HepG2 (cell line): Measurements from ENCODE around the gene PRRT1. TPM values are rescaled to one million over a fixed set of nuclear protein-coding genes. Genes with fewer than 3 reads are reported as not detected.

ENCODE experiments used
- ATAC-seq: fragments of 200-7000 bp; cut with Tn5 transposase; 3 replicates; pipeline ENCODE4 v1.9.1; 2020; ENCODE audit warnings: mild to moderate bottlenecking, moderate library complexity
- BruUV-seq: library from RNA; stranded (reverse); fragments of 400-500 nt; replicated peaks from 2 replicates; lab custom pipeline; 2021; lab: Mats Ljungman, UMichigan
- CTCF ChIA-PET: fragments of 300-600 bp; formaldehyde crosslinking; extraction: SDS; loops from one replicate; lab custom pipeline; 2021; ENCODE audit warnings: low total read pairs, inconsistent platforms, low intra/inter-chr PET ratio; lab: Yijun Ruan, JAX
- POLR2A ChIA-PET: fragments of 350-600 bp; sonication (Branson Sonifier 250); formaldehyde crosslinking; loops from one replicate; lab custom pipeline; 2020; ENCODE audit warnings: antibody characterized with exemption, inconsistent platforms; lab: Yijun Ruan, JAX
- DNase-seq: peaks from one replicate; pipeline ENCODE4 v3.0.0-alpha.2; 2015; ENCODE audit warnings: low spot score
- FAIRE-seq: peaks from 3 replicates; lab custom pipeline; 2011; peaks lifted over from hg19 to GRCh38; lab: Jason Lieb, UNC
- H2AFZ ChIP-seq: one replicate; pipeline ENCODE4 v1.6.1; 2011; ENCODE audit warnings: low read length, inconsistent platforms
- H3K27ac ChIP-seq: fragments of 300-600 bp; 3 replicates; pipeline ENCODE4 v1.8.0; 2011; ENCODE audit warnings: mixed run types, mild to moderate bottlenecking, mixed read lengths, low read length, inconsistent platforms; ENCODE audit not compliant: insufficient read depth; ENCODE audit errors: extremely low read length
- H3K27me3 ChIP-seq, 2 experiments: fragments of 200-600 bp in 1 of 2; 2 replicates in 1 of 2; 3 replicates in 1 of 2; pipeline versions ENCODE4 v1.6.0 to v1.8.0; 2011; ENCODE audit warnings: low read length in 2 of 2, mild to moderate bottlenecking in 2 of 2, moderate library complexity in 2 of 2, inconsistent platforms in 1 of 2; ENCODE audit not compliant: insufficient read depth in 2 of 2, control insufficient read depth in 1 of 2
- H3K36me3 ChIP-seq, 2 experiments: fragments of 200-600 bp in 1 of 2; replicated peaks in 1 of 2; 2 replicates in 1 of 2; 3 replicates in 1 of 2; pipeline versions ENCODE4 v1.5.1 to v1.8.0; 2011; ENCODE audit warnings: low read length in 2 of 2, inconsistent platforms in 1 of 2; ENCODE audit not compliant: insufficient read depth in 2 of 2, control insufficient read depth in 1 of 2
- H3K4me1 ChIP-seq: 2 replicates; pipeline ENCODE4 v1.5.1; 2012; ENCODE audit warnings: low read length, inconsistent platforms; ENCODE audit not compliant: insufficient read depth
- H3K4me2 ChIP-seq: 2 replicates; pipeline ENCODE4 v1.6.0; 2011; ENCODE audit warnings: low read depth, low read length, inconsistent platforms
- H3K4me3 ChIP-seq, 3 experiments: fragments of 200-600 bp in 1 of 3; sonication (generic), shearing (Covaris generic) in 1 of 3; replicated peaks in 1 of 3; 2 replicates each; pipeline ENCODE4 v1.5.1; 2011 to 2016; ENCODE audit warnings: low read length in 3 of 3, inconsistent platforms in 2 of 3, low read depth in 2 of 3, mild to moderate bottlenecking in 2 of 3, control low read depth in 1 of 3, mixed read lengths in 1 of 3; ENCODE audit not compliant: insufficient read depth in 1 of 3
- H3K79me2 ChIP-seq: one replicate; pipeline ENCODE4 v1.6.1; 2011; ENCODE audit warnings: low read length, inconsistent platforms; ENCODE audit not compliant: insufficient read depth
- H3K9ac ChIP-seq: 2 replicates; pipeline ENCODE4 v1.6.0; 2011; ENCODE audit warnings: mild to moderate bottlenecking, low read depth, low read length, inconsistent platforms; ENCODE audit not compliant: insufficient read depth
- H3K9me3 ChIP-seq: 2 replicates; pipeline ENCODE4 v1.5.1; 2012; ENCODE audit warnings: mild to moderate bottlenecking, low read length
- H4K20me1 ChIP-seq: 2 replicates; pipeline ENCODE4 v1.6.0; 2011; ENCODE audit warnings: inconsistent platforms, mild to moderate bottlenecking, low read length, moderate library complexity; ENCODE audit not compliant: insufficient read depth
- AGO2 ChIP-seq: fragments of 200-400 bp; formaldehyde crosslinking; optimal IDR thresholded peaks from 2 replicates; pipeline ENCODE3; 2017; ENCODE audit warnings: mild to moderate bottlenecking, low read depth, low read length, moderate library complexity
- AHR ChIP-seq: IDR thresholded peaks from 2 replicates; pipeline ENCODE4 v1.6.1; 2018; ENCODE audit warnings: missing genetic modification reagents, missing compliant biosample characterization
- BRCA1 ChIP-seq: sonication (generic); formaldehyde crosslinking; IDR thresholded peaks from 2 replicates; pipeline ENCODE4 v1.4.0; 2020; ENCODE audit warnings: missing genetic modification reagents
- EED ChIP-seq: sonication (generic); formaldehyde crosslinking; IDR thresholded peaks from 2 replicates; pipeline ENCODE4 v1.5.0; 2020; ENCODE audit warnings: mild to moderate bottlenecking, missing genetic modification reagents
- FOXP1 ChIP-seq, 2 experiments: fragments of 450-650 bp in 1 of 2; IDR thresholded peaks; 2 replicates each; pipeline ENCODE4 v1.6.1; 2017 to 2018; ENCODE audit warnings: antibody characterized with exemption in 1 of 2
- HNRNPL ChIP-seq: fragments of 200-400 bp; formaldehyde crosslinking; IDR thresholded peaks from 2 replicates; pipeline ENCODE4 v1.6.1; 2017; ENCODE audit warnings: mild to moderate bottlenecking, low read depth, low read length
- IKZF1 ChIP-seq: fragments of 450-650 bp; IDR thresholded peaks from 2 replicates; pipeline ENCODE4 v1.7.1; 2016
- KDM4B ChIP-seq: sonication (generic); formaldehyde crosslinking; IDR thresholded peaks from 2 replicates; pipeline ENCODE4 v1.4.0; 2020; ENCODE audit warnings: missing genetic modification reagents
- PBX2 ChIP-seq: IDR thresholded peaks from 2 replicates; pipeline ENCODE4 v1.6.1; 2016; ENCODE audit warnings: control low read depth
- PHF5A ChIP-seq: IDR thresholded peaks from one replicate; pipeline ENCODE4 v1.6.1; 2018; ENCODE audit warnings: low read depth, missing genetic modification reagents; ENCODE audit not compliant: unreplicated experiment
- POLR2A ChIP-seq, 2 experiments: IDR thresholded peaks; 2 replicates each; pipeline ENCODE4 v1.6.1; 2011; ENCODE audit warnings: low read depth in 2 of 2, low read length in 2 of 2, mild to moderate bottlenecking in 1 of 2, moderate library complexity in 1 of 2; ENCODE audit not compliant: insufficient read depth in 1 of 2
- POLR2AphosphoS5 ChIP-seq: IDR thresholded peaks from 2 replicates; pipeline ENCODE4 v1.6.1; 2012; ENCODE audit warnings: low read depth, low read length
- REL ChIP-seq: sonication (generic); formaldehyde crosslinking; conservative IDR thresholded peaks from 2 replicates; pipeline ENCODE4 v1.8.0; 2022; ENCODE audit warnings: mild to moderate bottlenecking, missing genetic modification reagents, moderate library complexity
- RNF2 ChIP-seq: fragments of 450-650 bp; conservative IDR thresholded peaks from 2 replicates; pipeline ENCODE4 v1.6.1; 2016; ENCODE audit warnings: low read depth
- ZBTB43 ChIP-seq: sonication (generic); formaldehyde crosslinking; conservative IDR thresholded peaks from 2 replicates; pipeline ENCODE4 v1.4.0; 2020; ENCODE audit warnings: missing genetic modification reagents
- ZNF713 ChIP-seq: sonication (generic); formaldehyde crosslinking; IDR thresholded peaks from 2 replicates; pipeline ENCODE4 v1.4.0; 2020; ENCODE audit warnings: mild to moderate bottlenecking, missing genetic modification reagents
- ZNF788 ChIP-seq: sonication (generic); formaldehyde crosslinking; IDR thresholded peaks from 2 replicates; pipeline ENCODE4 v1.5.0; 2020; ENCODE audit warnings: mild to moderate bottlenecking, missing genetic modification reagents, borderline replicate concordance
- ZNF792 ChIP-seq: IDR thresholded peaks from 2 replicates; pipeline ENCODE4 v1.6.1; 2016
- WGBS: methylation state at CpG from one replicate; pipeline ENCODE4 v1.1.6; 2017; ENCODE audit warnings: low lambda C conversion rate; 5-methylcytosine and 5-hydroxymethylcytosine counted together
- in situ Hi-C: cut with HindIII; loops from 2 replicates; pipeline ENCODE4 v1.10.0; 2017; ENCODE audit warnings: low pct_unique_long_range_greater_than_20kb; ENCODE audit not compliant: extremely low pct_ligation_motif_present
- intact Hi-C: fragments of 100-400 bp; cut with micrococcal nuclease; formaldehyde crosslinking; loops from one replicate; pipeline ENCODE4 v1.10.0; 2022; ENCODE audit not compliant: unreplicated experiment
- polyA plus RNA-seq, 8 experiments: library from polyadenylated mRNA; depleted of rRNA in 3 of 8; stranded (reverse) in 7 of 8; unstranded in 1 of 8; fragments of >200 nt; fragmentation: Illumina TruSeq in 4 of 8; extraction: Trizol in 4 of 8; gene quantifications; 2 replicates each; pipeline versions ENCODE4 v1.2.1 to v1.2.3, GENCODE V29; 2011 to 2016; ENCODE audit warnings: low read depth in 4 of 8, missing spikeins in 1 of 8, mixed read lengths in 1 of 8; ENCODE audit not compliant: insufficient read depth in 1 of 8
- total RNA-seq, 5 experiments: library from RNA; depleted of rRNA; stranded (reverse); fragments of >200 nt; fragmentation: Illumina TruSeq; extraction: Trizol; gene quantifications; 2 replicates each; pipeline ENCODE4 v1.2.3, GENCODE V29; 2016; ENCODE audit warnings: low read depth in 1 of 5
- TF ChIP-seq, protein P1 (sequence below): sonication (generic); formaldehyde crosslinking; IDR thresholded peaks from 2 replicates; pipeline ENCODE4 v1.4.0; 2020; ENCODE audit warnings: missing genetic modification reagents
- TF ChIP-seq, protein P2 (sequence below): IDR thresholded peaks from 2 replicates; pipeline ENCODE4 v1.6.1; 2016; ENCODE audit warnings: mild to moderate bottlenecking, missing biosample characterization, missing genetic modification reagents

The PRRT1 gene
- total and polyA plus RNA-seq, 2 of the 13 experiments (the other 11 are each of a cell fraction or from before 2014, with no cell fraction given): 0.64 to 1.4 TPM

DNA sequence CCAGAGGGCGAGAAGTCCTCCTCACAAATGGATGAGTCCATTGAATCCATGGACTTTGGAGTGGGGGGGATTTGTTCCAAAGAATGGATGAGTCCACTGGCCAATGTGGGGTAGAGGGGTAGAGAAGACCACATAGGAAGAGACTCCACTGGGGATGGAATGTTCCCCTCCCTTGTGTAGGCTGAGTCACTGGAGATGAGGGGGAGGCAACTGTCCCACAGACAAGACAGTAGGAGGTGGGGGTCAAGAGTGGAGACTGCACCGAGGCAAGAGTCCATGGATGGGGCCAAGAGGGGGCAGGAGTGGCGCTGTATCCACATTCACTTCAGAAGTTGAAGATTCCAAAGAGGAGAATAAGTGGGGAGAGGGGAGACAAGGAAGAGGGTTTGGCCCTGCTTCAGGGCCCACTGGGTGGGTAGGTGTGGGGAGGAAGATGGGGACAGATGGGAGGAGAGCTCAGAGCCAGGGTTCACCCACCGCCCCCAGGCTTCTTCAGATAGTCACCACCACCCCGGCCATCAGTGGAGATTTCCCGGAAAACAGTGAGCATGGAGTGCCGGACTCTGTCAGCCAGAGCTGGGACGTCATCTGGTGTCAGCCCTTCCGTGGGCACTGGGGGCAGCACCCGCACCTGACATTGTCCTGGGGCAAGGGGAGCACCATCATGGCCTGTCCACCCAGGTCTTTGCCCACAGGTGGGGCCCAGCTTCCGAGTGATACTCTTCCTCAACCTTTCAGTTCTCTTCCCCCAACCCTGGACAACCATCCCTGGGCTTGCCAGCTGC lies 17.3 kb upstream of the PRRT1 start (continued):
- TF ChIP-seq POLR2A (IDR thresholded peaks at IDR 0.05; ENCODE audit: insufficient read depth in 1 of 2, low read depth in 2 of 2, low read length in 2 of 2) (peak; percentile 22 to 26; a peak in 1 of 4 replicates), AHR (no peak), KDM4B (CRISPR knock-in tag) (no peak), EED (CRISPR knock-in tag) (0 out of 2 replicates have a peak, but pooled peaks have one; percentile 30), HNRNPL (0 out of 2 replicates have a peak, but pooled peaks have one; percentile 48), ZNF713 (CRISPR knock-in tag) (no peak)

GRCh38 chr6:32168350-32168749 lies 16.6 kb upstream of the PRRT1 start:
- Histone ChIP-seq H3K4me2 (no peak overlapping the region), H3K79me2 (peaks cover 11% of the 10 kb centered on the region), H3K36me3 (peaks cover 18 to 52% of the 10 kb centered on the region in 2 experiments), H3K27me3 (no peaks in the 10 kb centered on the region), H3K9ac (no peak overlapping the region), H4K20me1 (no peaks in the 10 kb centered on the region), H2AFZ (no peak overlapping the region), H3K27ac (no peak overlapping the region), H3K4me3 (no peak overlapping the region), H3K4me1 (peaks cover 10% of the 10 kb centered on the region), H3K9me3 (no peaks in the 10 kb centered on the region)
- in situ Hi-C loops: no loop called here
- ChIA-PET POLR2A (interaction anchor here (1.3 to 1.5 kb wide), 3 partner anchors 8 to 52 kb away, joined by 3 to 5 read pairs (median 3); partner anchors contain the start of gene AGPAT1), CTCF (no interaction called here)
- FAIRE-seq: no peak
- ATAC-seq: no peak
- no peak for DNase-seq
- BruUV-seq: TSS peak; percentile 45
- TF ChIP-seq REL (CRISPR knock-in tag): no peak
- TF ChIP-seq POLR2AphosphoS5: peak; percentile 40
- no peak for TF ChIP-seq IKZF1
- TF ChIP-seq, protein P1, sequence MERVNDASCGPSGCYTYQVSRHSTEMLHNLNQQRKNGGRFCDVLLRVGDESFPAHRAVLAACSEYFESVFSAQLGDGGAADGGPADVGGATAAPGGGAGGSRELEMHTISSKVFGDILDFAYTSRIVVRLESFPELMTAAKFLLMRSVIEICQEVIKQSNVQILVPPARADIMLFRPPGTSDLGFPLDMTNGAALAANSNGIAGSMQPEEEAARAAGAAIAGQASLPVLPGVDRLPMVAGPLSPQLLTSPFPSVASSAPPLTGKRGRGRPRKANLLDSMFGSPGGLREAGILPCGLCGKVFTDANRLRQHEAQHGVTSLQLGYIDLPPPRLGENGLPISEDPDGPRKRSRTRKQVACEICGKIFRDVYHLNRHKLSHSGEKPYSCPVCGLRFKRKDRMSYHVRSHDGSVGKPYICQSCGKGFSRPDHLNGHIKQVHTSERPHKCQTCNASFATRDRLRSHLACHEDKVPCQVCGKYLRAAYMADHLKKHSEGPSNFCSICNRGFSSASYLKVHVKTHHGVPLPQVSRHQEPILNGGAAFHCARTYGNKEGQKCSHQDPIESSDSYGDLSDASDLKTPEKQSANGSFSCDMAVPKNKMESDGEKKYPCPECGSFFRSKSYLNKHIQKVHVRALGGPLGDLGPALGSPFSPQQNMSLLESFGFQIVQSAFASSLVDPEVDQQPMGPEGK (CRISPR knock-in tag): no peak
- peak; percentile 41; the same call in 1 of the 2 replicates for TF ChIP-seq ZNF788 (CRISPR knock-in tag)
- no peak for TF ChIP-seq PBX2 (CRISPR knock-in tag)
- TF ChIP-seq PHF5A (CRISPR knock-in tag): no peak
- no peak for TF ChIP-seq ZBTB43 (CRISPR knock-in tag)
- no peak for TF ChIP-seq FOXP1 (IDR thresholded peaks at IDR 0.05)
- TF ChIP-seq FOXP1 (CRISPR knock-in tag; IDR thresholded peaks at IDR 0.05): no peak
- no peak for TF ChIP-seq ZNF792 (CRISPR knock-in tag)
- TF ChIP-seq BRCA1: no peak
- TF ChIP-seq, protein P2, sequence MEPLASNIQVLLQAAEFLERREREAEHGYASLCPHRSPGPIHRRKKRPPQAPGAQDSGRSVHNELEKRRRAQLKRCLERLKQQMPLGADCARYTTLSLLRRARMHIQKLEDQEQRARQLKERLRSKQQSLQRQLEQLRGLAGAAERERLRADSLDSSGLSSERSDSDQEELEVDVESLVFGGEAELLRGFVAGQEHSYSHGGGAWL (CRISPR knock-in tag): no peak
- no peak for TF ChIP-seq AGO2
- TF ChIP-seq RNF2: no peak
- intact Hi-C loops: no loop called here
- WGBS: 94% methylated on average over 2 of the region's 2 CpGs
